H54 (cell line): Measurements from ENCODE around the gene PKNOX1.
A peak's percentile ranks its signal among the peaks of the same experiment; 100 is the strongest.

Source experiments
- DNase-seq: peaks from one replicate; pipeline ENCODE4 v3.0.0; 2011; ENCODE audit warnings: low spot score, mixed read lengths; ENCODE audit not compliant: insufficient read length
- FAIRE-seq: peaks from 3 replicates; lab custom pipeline; 2011; peaks lifted over from hg19 to GRCh38; lab: Jason Lieb, UNC
- POLR2A ChIP-seq: IDR thresholded peaks from 2 replicates; pipeline ENCODE4 v1.6.1; 2011; ENCODE audit warnings: low read depth, mild to moderate bottlenecking, low read length

Gene PKNOX1

GRCh38 chr21:43006874-43007208 lies 32.5 kb downstream of the PKNOX1 start:
- DNase-seq, result no peak
- TF ChIP-seq POLR2A, result no peak
- no peak for FAIRE-seq

- no peak for TF ChIP-seq POLR2A
- DNase-seq (peak; percentile 60), FAIRE-seq (no peak)
These were observed 38.2 kb downstream of the PKNOX1 start for GRCh38 chr21:43012596-43012995.

DNA sequence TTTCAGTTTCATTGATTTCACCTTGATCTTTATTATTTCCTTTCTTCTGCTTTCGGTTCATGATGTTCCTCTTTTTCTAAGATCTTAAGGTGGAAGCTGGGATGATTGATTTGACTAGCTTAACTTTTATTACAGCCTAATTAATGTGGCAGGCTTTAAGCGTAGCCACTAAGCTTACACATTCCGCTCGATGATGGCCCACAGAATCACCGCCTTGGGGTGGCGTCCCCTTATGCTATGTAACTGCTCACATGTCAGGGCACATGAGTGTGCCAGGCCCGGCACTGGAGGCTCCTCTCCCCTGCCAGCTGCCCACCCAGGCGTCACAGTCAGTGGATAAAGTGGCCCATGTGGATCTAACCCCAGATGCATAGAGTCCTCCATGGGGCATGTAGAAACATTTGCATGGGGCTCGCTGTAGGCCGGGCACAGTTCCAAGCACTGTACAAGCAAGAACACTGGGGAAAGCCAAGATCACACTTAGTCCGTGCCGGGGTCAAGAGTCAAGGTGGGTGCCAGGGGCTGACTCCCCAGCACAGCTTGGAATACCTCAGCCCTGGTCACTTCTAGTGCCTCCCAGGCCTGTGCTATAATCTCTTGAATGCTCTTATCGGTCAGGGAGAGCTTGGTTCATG lies 41.7 kb downstream of the PKNOX1 start:
- no peak for TF ChIP-seq POLR2A
- no peak for DNase-seq
- FAIRE-seq, result no peak

DNA sequence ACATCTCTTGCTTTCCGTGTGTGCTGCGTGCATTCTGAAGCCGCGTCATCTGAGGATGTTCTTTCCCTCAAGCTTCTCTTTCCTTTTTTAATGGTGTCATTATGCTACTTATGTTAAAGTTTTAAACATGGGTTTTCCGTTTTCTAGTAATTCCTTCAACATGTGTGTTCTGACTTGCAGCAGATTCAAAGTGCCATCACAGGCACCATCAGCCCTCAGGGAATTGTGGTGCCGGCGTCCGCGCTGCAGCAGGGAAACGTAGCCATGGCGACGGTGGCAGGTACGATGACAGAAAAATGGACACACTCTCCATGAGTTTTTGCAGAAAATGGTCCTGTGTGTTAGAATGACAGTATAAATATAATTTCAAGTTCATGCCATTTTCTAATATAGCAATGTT lies 42.4 kb downstream of the PKNOX1 start:
- no peak for FAIRE-seq
- TF ChIP-seq POLR2A, result no peak

GRCh38 chr21:43018519-43018918 lies 44.2 kb downstream of the PKNOX1 start:
- FAIRE-seq (no peak), DNase-seq (no peak)
- TF ChIP-seq POLR2A, result no peak

More for the DNA sequence above, 42.4 kb downstream of the PKNOX1 start:
- no peak for DNase-seq

GRCh38 chr21:43020177-43020576 lies 45.8 kb downstream of the PKNOX1 start:
- no peak for TF ChIP-seq POLR2A
- FAIRE-seq (no peak), DNase-seq (no peak)

- DNase-seq (no peak), FAIRE-seq (no peak)
- no peak for TF ChIP-seq POLR2A
These were observed 46.4 kb downstream of the PKNOX1 start for GRCh38 chr21:43020771-43021170.

DNA sequence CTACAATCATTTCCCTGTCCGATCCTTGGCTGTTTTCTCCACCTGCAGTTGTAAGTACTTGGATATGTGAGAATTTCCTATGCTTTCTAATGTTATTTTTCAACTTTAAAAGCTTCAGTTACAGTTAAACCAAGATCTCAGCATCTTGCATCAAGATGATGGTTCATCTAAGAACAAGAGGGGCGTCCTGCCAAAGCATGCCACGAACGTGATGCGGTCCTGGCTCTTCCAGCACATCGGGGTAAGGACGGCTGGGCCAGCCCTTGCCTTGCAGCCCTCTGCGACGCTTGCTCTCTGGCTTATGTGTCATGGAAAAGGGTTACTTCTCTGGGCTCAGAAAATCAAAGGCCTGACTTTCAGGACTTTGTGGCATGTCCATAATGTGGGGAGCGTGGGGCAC lies 46.8 kb downstream of the PKNOX1 start:
- TF ChIP-seq POLR2A, result no peak
- no peak for DNase-seq
- FAIRE-seq, result no peak

DNA sequence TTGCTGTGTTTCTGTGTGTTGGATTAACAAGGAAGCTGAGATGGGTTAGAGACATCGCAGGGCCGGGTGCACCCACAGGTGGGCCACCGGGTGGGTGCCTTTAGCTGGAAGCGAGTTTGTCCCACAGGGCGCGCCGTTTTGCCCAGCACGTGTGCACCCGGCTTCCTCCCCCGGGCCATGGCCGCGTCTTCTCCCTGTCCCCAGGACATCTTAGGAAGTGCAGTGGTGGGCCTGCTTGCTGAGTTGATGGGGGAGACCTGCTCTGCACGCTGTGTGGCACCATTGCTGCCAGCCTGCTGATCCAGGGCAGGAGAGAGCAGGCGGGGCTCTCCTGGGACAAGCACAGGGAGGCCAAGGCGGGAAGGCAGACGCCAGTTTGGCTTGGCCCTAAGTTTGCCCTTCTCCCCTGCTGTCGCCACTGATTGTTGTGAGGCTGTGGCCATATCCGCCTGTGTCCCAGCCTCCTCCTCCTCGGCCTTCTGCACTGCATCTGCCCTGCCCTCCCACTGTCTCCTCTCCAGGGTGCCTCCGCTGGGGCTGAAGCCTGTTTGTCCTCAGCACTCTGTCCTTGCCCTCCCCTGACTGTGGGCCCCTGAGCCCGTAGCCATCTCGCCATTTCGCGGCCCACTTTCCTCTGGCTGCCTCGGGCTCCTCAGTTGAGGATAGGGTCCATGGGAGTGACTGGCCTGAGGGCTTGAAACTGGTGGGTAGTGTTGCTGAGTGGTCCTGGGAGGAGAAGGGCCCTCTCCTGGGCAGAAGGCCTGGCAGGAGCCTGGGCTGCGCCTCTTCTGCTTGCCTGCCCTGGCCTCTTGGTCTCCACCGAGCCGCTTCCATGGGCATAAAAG lies 47.6 kb downstream of the PKNOX1 start:
- FAIRE-seq, result no peak
- DNase-seq, result no peak

GRCh38 chr21:43023175-43023574 lies 48.8 kb downstream of the PKNOX1 start:
- TF ChIP-seq POLR2A, result no peak
- FAIRE-seq (no peak), DNase-seq (no peak)

More for the DNA sequence above, 47.6 kb downstream of the PKNOX1 start:
- TF ChIP-seq POLR2A, result no peak

- FAIRE-seq, result no peak
- no peak for DNase-seq
- no peak for TF ChIP-seq POLR2A
These were observed 50.2 kb downstream of the PKNOX1 start for GRCh38 chr21:43024439-43025136.

DNA sequence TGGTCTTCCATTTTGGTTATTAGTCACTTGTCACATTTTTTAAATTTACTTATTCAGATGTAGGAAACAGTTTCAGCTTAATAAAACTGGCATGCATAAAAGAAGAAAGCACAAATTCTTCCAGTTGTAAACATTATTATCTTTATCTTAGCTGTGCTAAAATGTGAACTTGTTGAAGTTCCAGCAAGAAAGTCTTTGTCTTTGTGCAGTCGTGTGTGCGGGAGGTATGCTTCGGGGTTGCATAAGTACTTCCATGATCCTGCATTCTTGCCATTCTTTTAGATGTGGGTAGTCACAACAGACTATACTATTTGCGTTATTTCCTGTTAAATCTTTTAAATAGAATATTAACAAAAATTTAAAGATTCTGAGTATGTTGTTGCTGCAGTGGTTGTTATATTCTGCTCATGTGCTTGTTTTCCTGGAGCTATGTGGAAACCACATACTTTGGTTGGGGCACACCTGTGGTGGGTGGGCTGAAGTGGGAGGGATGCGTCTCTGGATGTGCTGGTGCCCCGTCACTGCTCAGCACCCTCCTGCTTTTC lies 51.3 kb downstream of the PKNOX1 start:
- FAIRE-seq, result no peak
- no peak for TF ChIP-seq POLR2A
- no peak for DNase-seq

DNA sequence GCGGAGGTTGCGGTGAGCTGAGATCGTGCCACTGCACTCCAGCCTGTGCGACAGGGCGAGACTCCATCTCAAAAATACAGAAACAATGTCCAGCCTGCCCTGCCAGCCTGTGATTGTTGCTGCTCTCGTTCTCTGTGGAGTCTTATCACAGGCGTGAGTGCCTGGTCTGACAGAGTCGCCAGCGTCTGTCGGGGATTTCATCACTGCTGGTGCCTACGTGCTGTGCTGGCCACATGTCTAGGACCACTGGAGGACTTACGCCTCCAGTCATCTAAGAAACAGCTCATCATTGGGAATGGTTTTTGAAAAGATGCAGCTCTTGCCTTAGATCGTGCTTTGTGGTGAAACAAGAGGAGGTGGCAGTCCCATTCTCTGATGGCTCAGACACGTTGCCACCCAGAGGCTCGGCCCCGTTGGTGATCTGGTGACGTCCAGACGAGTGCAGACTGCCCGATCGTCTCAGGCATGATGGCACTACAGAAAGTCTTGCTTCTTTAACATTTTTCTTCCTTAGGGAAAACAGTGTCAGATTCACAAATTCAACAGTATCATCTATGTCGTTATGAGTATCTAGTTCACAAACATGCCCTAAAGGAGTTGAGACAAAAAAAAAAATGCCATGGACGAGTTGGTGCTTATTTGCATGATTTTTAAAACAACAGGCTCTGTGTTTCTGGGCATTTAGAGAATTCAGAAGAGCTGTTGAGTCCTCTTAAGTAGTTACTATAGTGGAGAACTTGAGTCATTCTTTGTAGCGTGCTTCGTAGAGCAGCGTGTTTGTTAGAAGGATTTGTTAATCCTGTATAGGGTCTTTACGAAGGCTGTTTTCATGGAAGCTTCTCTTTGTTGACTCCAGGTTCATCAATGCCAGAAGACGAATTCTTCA lies 53.7 kb downstream of the PKNOX1 start:
- TF ChIP-seq POLR2A, result no peak
- FAIRE-seq (no peak), DNase-seq (no peak)
